A673 (cell line): ENCODE data around the gene MED12L. TPM values are rescaled to one million over a fixed set of nuclear protein-coding genes. Genes with fewer than 3 reads are reported as not detected.

Experiments
- BruUV-seq: library from RNA; stranded (reverse); fragments of 400-500 nt; replicated peaks from 2 replicates; lab custom pipeline; 2021; lab: Mats Ljungman, UMichigan
- CTCF ChIA-PET: fragments of 300-600 bp; sonication (Branson Sonifier 250); formaldehyde crosslinking; loops from one replicate; lab custom pipeline; 2022; ENCODE audit warnings: antibody characterized with exemption; lab: Charles Lee
- POLR2A ChIA-PET: fragments of 300-600 bp; sonication (Branson Sonifier 250); formaldehyde crosslinking; loops from one replicate; lab custom pipeline; 2022; ENCODE audit warnings: antibody characterized with exemption; ENCODE audit not compliant: low non-redundant PET; lab: Charles Lee
- DNase-seq: peaks from one replicate; pipeline ENCODE4 v3.0.0-alpha.2; 2015; ENCODE audit warnings: low spot score
- H3K27ac ChIP-seq: fragments of 200-600 bp; sonication (generic); 2 replicates; pipeline ENCODE4 v1.5.1; 2016; ENCODE audit warnings: mixed run types, low read depth, mild to moderate bottlenecking, mixed read lengths, antibody characterized with exemption, low read length; ENCODE audit not compliant: poor library complexity, severe bottlenecking
- H3K27me3 ChIP-seq: fragments of 200-600 bp; sonication (generic); replicated peaks from 2 replicates; pipeline ENCODE4 v1.6.1; 2017; ENCODE audit warnings: mixed run types, low read depth, mild to moderate bottlenecking, mixed read lengths, antibody characterized with exemption, low read length; ENCODE audit not compliant: insufficient read depth, poor library complexity
- H3K36me3 ChIP-seq: fragments of 200-600 bp; sonication (generic); 2 replicates; pipeline ENCODE4 v1.6.1; 2016; ENCODE audit warnings: mixed run types, mild to moderate bottlenecking, mixed read lengths, antibody characterized with exemption, low read length; ENCODE audit not compliant: insufficient read depth, poor library complexity, severe bottlenecking
- H3K4me1 ChIP-seq: fragments of 200-600 bp; sonication (generic); 2 replicates; pipeline ENCODE4 v1.6.1; 2017; ENCODE audit warnings: mixed run types, mild to moderate bottlenecking, mixed read lengths, antibody characterized with exemption, low read length; ENCODE audit not compliant: insufficient read depth, poor library complexity, severe bottlenecking
- H3K4me3 ChIP-seq: fragments of 200-600 bp; sonication (generic); 2 replicates; pipeline ENCODE4 v1.5.1; 2016; ENCODE audit warnings: low read depth, mixed run types, mild to moderate bottlenecking, mixed read lengths, low read length; ENCODE audit not compliant: poor library complexity, severe bottlenecking
- H3K9me3 ChIP-seq: fragments of 200-600 bp; sonication (generic); 2 replicates; pipeline ENCODE4 v1.6.1; 2016; ENCODE audit warnings: mixed run types, low read depth, mild to moderate bottlenecking, mixed read lengths, antibody characterized with exemption, low read length; ENCODE audit not compliant: poor library complexity, severe bottlenecking
- CTCF ChIP-seq: fragments of 300-800, 200-600 bp; sonication (generic); conservative IDR thresholded peaks from 2 replicates; pipeline ENCODE4 v1.5.1; 2017; ENCODE audit warnings: low read depth, mild to moderate bottlenecking, antibody characterized with exemption, low read length, moderate library complexity, mixed read lengths
- EZH2 ChIP-seq: fragments of 200-600 bp; sonication (generic); IDR thresholded peaks from 2 replicates; pipeline ENCODE4 v1.6.1; 2017; ENCODE audit warnings: borderline replicate concordance, low read depth, mild to moderate bottlenecking, mixed read lengths, antibody characterized with exemption, low read length; ENCODE audit not compliant: poor library complexity, severe bottlenecking
- intact Hi-C: fragments of 100-400 bp; cut with micrococcal nuclease; formaldehyde crosslinking; loops from one replicate; pipeline ENCODE4 v1.10.0; 2022; ENCODE audit not compliant: unreplicated experiment
- total RNA-seq: library from RNA; stranded (reverse); gene quantifications from 2 replicates; pipeline ENCODE4 v1.2.3, GENCODE V29; 2021

MED12L gene
- total RNA-seq, 1 experiment from 2014 or later = 0.71 TPM

- no peaks in the 10 kb centered on the region for H3K4me1 ChIP-seq
- no TSS peak for BruUV-seq
- intact Hi-C loops = no loop called here
- no peak for TF ChIP-seq EZH2
- TF ChIP-seq CTCF = no peak
- H3K36me3 ChIP-seq = no peaks in the 10 kb centered on the region
- no peak for DNase-seq
- POLR2A ChIA-PET = no interaction called here
- no peaks in the 10 kb centered on the region for H3K27me3 ChIP-seq
- H3K27ac ChIP-seq = no peak overlapping the region
- no peaks in the 10 kb centered on the region for H3K9me3 ChIP-seq
- H3K4me3 ChIP-seq = no peak overlapping the region
- CTCF ChIA-PET = no interaction called here
Measured at GRCh38 chr3:151309566-151309965, 224.1 kb downstream of the MED12L start.

GRCh38 chr3:151312972-151313371 lies 227.5 kb downstream of the MED12L start:
- Histone ChIP-seq H3K27me3 (no peaks in the 10 kb centered on the region), H3K9me3 (no peaks in the 10 kb centered on the region), H3K36me3 (no peaks in the 10 kb centered on the region), H3K4me1 (no peaks in the 10 kb centered on the region), H3K4me3 (no peak overlapping the region), H3K27ac (no peak overlapping the region)
- intact Hi-C loops = no loop called here
- no TSS peak for BruUV-seq
- ChIA-PET POLR2A (no interaction called here), CTCF (no interaction called here)
- no peak for DNase-seq
- TF ChIP-seq CTCF (no peak), EZH2 (no peak)

- no peaks in the 10 kb centered on the region for H3K27me3 ChIP-seq
- CTCF ChIA-PET = no interaction called here
- TF ChIP-seq CTCF (no peak), EZH2 (no peak)
- H3K9me3 ChIP-seq = no peaks in the 10 kb centered on the region
- BruUV-seq = no TSS peak
- no peaks in the 10 kb centered on the region for H3K36me3 ChIP-seq
- H3K4me3 ChIP-seq = no peak overlapping the region
- intact Hi-C loops = no loop called here
- H3K4me1 ChIP-seq = no peaks in the 10 kb centered on the region
- no peak overlapping the region for H3K27ac ChIP-seq
- POLR2A ChIA-PET = no interaction called here
- no peak for DNase-seq
Measured at GRCh38 chr3:151314137-151314536, 228.7 kb downstream of the MED12L start.
